Skeletal muscle satellite cell (primary cell): ENCODE data around the gene RBBP8. TPM values are rescaled to one million over a fixed set of nuclear protein-coding genes. Genes with fewer than 3 reads are reported as not detected.
"Not testable (repeated sequence)": the region's sequence is repeated elsewhere in the genome, so short reads cannot be mapped to it uniquely, and the experiment has no call there.

Source experiments
- H3K27me3 ChIP-seq: 2 replicates; pipeline ENCODE4 v1.7.0; 2013; ENCODE audit warnings: low read length; ENCODE audit not compliant: control insufficient read depth, insufficient read depth
- H3K36me3 ChIP-seq: 2 replicates; pipeline ENCODE4 v1.7.0; 2013; ENCODE audit warnings: mild to moderate bottlenecking, control low read depth, low read length; ENCODE audit not compliant: insufficient read depth
- H3K4me1 ChIP-seq: 2 replicates; pipeline ENCODE4 v1.7.0; 2013; ENCODE audit warnings: low read length; ENCODE audit not compliant: control insufficient read depth, insufficient read depth
- H3K4me2 ChIP-seq: 2 replicates; pipeline ENCODE4 v1.7.0; 2013; ENCODE audit warnings: mild to moderate bottlenecking, low read length
- H3K4me3 ChIP-seq: 2 replicates; pipeline ENCODE4 v1.7.0; 2013; ENCODE audit warnings: low read length
- H3K9ac ChIP-seq: 2 replicates; pipeline ENCODE4 v1.7.0; 2013; ENCODE audit warnings: mild to moderate bottlenecking, low read depth, low read length, moderate library complexity
- H3K9me3 ChIP-seq: replicated peaks from 2 replicates; pipeline ENCODE4 v1.7.0; 2013; ENCODE audit warnings: mild to moderate bottlenecking, control low read depth, low read length
- total RNA-seq: library from RNA; depleted of rRNA; stranded (reverse); fragments of >200 nt; gene quantifications from 2 replicates; pipeline ENCODE4 v1.2.3, GENCODE V29; 2012; rRNA removed

RBBP8 gene
- 24.9 and 32.2 TPM in 2 replicates for total RNA-seq

- peak within 1 kb of the TSS; percentile 95 for H3K4me2 ChIP-seq
- peak within 1 kb of the TSS; percentile 98 for H3K9ac ChIP-seq
- peaks cover 3% of the 10 kb centered on the region for H3K4me1 ChIP-seq
- no peaks in the 10 kb centered on the region for H3K9me3 ChIP-seq
- H3K4me3 ChIP-seq: peak within 1 kb of the TSS; percentile 98
- H3K36me3 ChIP-seq: peaks cover 4% of the 10 kb centered on the region
- H3K27me3 ChIP-seq: no peaks in the 10 kb centered on the region
Observed at GRCh38 chr18:22933206-22933965, at the start of gene RBBP8. RBBP8 (plus strand) TSS chr18:22933328; CDS start chr18:22936852, 3,524 bp downstream.

DNA sequence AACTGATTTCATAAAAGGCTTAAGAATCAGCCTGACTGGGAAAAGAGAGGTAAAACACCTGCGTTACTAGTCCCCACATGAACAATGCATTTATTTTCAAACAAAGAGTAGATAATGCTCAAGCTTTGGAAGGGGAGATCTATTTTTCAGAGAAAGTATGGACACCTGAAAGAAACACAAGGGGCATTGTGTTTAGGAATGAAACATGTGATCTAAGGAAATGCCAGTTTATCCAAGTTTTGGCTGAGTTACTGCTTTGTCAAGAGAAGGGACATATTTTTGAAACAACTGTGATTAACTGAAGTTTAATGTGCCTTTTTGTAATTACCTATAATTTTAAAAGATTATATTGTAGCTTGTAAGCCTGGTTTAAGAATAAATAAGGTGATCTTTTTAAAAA, 49.3 kb upstream of the RBBP8 start:
- no peaks in the 10 kb centered on the region for H3K4me1 ChIP-seq
- no peaks in the 10 kb centered on the region for H3K27me3 ChIP-seq
- H3K9ac ChIP-seq: no peak overlapping the region

DNA sequence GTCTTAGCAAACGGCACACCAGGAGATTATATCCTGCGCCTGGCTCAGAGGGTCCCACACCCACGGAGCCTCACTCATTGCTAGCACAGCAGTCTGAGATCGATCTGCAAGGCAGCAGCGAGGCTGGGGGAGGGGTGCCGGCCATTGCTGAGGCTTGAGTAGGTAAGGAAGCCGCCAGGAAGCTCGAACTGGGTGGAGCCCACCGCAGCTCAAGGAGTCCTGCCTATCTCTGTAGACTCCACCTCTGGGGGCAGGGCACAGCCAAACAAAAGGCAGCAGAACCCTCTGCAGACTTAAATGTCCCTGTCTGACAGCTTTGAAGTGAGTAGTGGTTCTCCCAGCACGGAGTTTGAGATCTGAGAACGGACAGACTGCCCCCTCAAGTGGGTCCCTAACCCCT, 47.4 kb upstream of the RBBP8 start:
- H3K9ac ChIP-seq, H3K9me3 ChIP-seq, H3K27me3 ChIP-seq, H3K36me3 ChIP-seq, H3K4me1 ChIP-seq, H3K4me2 ChIP-seq, H3K4me3 ChIP-seq: not testable (repeated sequence)

More for the DNA sequence above, 49.3 kb upstream of the RBBP8 start:
- H3K4me2 ChIP-seq: no peak overlapping the region
- no peaks in the 10 kb centered on the region for H3K9me3 ChIP-seq
- H3K36me3 ChIP-seq: no peaks in the 10 kb centered on the region
- H3K4me3 ChIP-seq: no peak overlapping the region

DNA sequence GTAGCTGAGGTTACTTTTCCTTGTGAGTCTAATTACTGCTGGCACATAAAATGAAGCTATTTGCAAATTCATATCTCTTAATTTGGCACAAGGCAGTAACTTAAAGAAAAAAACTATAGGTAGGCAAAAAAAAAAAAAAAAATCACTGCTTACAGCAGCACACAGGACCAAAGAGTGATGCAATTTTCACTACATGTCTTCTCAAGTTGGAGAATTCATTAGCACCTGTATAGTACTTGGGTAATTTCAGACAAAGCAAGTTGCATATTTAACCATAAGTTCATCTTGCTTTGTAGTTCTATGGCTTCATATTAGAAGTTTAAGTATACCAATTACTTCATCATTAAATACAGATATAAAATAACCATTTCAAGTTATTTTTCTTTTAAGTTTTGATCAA, 33.7 kb upstream of the RBBP8 start:
- Histone ChIP-seq H3K4me3 (no peak overlapping the region), H3K4me2 (no peak overlapping the region), H3K36me3 (no peaks in the 10 kb centered on the region), H3K9ac (no peak overlapping the region), H3K4me1 (no peaks in the 10 kb centered on the region), H3K9me3 (no peaks in the 10 kb centered on the region), H3K27me3 (no peaks in the 10 kb centered on the region)

GRCh38 chr18:22900558-22901238, 32.4 kb upstream of the RBBP8 start:
- H3K9me3 ChIP-seq: no peaks in the 10 kb centered on the region
- no peaks in the 10 kb centered on the region for H3K27me3 ChIP-seq
- no peaks in the 10 kb centered on the region for H3K4me1 ChIP-seq
- no peak overlapping the region for H3K4me2 ChIP-seq
- no peak overlapping the region for H3K9ac ChIP-seq
- H3K36me3 ChIP-seq: no peaks in the 10 kb centered on the region
- H3K4me3 ChIP-seq: no peak overlapping the region

- no peak overlapping the region for H3K4me2 ChIP-seq
- no peaks in the 10 kb centered on the region for H3K27me3 ChIP-seq
- H3K4me3 ChIP-seq: no peak overlapping the region
- no peaks in the 10 kb centered on the region for H3K4me1 ChIP-seq
- H3K9ac ChIP-seq: no peak overlapping the region
- no peaks in the 10 kb centered on the region for H3K9me3 ChIP-seq
- no peaks in the 10 kb centered on the region for H3K36me3 ChIP-seq
Observed at GRCh38 chr18:22902093-22902492, 31.0 kb upstream of the RBBP8 start.

DNA sequence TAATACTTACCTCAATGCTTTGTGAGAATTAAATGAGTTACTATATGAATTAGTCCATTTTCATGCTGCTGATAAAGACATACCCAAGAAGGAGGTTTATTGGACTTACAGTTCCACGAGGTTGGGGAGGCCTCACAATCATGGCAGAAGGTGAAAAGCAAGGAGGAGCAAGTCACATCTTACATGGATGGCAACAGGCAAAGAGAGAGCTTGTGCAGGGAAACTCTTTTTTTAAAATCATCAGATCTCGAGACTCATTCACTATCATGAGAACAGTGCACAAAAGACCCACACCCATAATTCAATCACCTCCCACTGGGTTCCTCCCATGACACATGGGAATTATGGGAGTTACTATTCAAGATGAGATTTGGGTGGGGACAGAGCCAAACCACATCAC, 29.9 kb upstream of the RBBP8 start:
- H3K9me3 ChIP-seq, H3K36me3 ChIP-seq, H3K9ac ChIP-seq, H3K4me3 ChIP-seq, H3K4me2 ChIP-seq, H3K4me1 ChIP-seq, H3K27me3 ChIP-seq: not testable (repeated sequence)

DNA sequence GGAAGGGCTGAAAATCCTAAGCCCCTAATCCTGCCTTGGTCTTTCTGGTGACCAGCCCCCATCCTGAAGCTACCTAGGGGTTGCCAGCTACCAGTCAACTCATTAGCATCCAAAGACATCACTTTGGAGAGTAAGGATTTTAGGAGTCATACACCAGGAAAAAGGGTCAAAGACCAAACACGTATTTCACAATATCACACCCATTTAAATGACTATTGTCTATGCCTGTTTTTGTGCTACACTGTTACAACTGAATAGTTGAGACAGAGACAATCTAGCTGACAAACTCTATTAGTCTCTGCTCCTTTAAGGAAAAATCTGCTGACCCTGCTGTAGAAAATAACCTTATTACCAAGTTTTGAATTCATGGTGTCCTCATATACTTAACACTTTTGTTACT, 21.0 kb upstream of the RBBP8 start:
- no peaks in the 10 kb centered on the region for H3K4me1 ChIP-seq
- no peak overlapping the region for H3K9ac ChIP-seq
- no peaks in the 10 kb centered on the region for H3K36me3 ChIP-seq
- H3K27me3 ChIP-seq: no peaks in the 10 kb centered on the region
- H3K4me3 ChIP-seq: no peak overlapping the region
- H3K4me2 ChIP-seq: no peak overlapping the region
- H3K9me3 ChIP-seq: no peaks in the 10 kb centered on the region

GRCh38 chr18:22912835-22913234, 20.3 kb upstream of the RBBP8 start:
- no peak overlapping the region for H3K4me2 ChIP-seq
- H3K27me3 ChIP-seq: no peaks in the 10 kb centered on the region
- H3K4me1 ChIP-seq: no peaks in the 10 kb centered on the region
- H3K4me3 ChIP-seq: no peak overlapping the region
- no peak overlapping the region for H3K9ac ChIP-seq
- no peaks in the 10 kb centered on the region for H3K36me3 ChIP-seq
- H3K9me3 ChIP-seq: no peaks in the 10 kb centered on the region

DNA sequence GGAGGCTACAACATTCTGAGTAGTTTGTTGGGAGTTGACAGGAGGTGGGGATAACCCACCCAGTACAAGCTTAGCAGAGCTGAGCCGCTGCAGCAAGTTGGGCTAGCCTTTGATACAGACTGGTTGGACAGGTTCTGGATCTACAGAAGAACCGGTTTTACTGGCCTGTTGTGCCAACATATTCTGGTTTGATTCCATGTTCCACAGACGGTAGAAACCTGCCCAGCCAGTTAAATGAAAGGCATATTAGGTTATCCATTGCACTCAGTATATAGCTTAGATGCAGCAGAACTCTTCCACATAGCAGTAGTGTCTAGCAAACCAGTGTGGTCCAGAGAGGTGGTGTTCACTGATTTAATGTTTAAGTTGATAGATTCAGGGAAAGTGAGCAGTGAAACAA, 19.3 kb upstream of the RBBP8 start:
- H3K27me3 ChIP-seq: no peaks in the 10 kb centered on the region
- H3K9me3 ChIP-seq: no peaks in the 10 kb centered on the region
- H3K4me1 ChIP-seq: no peaks in the 10 kb centered on the region
- no peak overlapping the region for H3K4me3 ChIP-seq
- H3K4me2 ChIP-seq: no peak overlapping the region
- no peak overlapping the region for H3K9ac ChIP-seq
- no peaks in the 10 kb centered on the region for H3K36me3 ChIP-seq

GRCh38 chr18:22914633-22915032, 18.5 kb upstream of the RBBP8 start:
- no peak overlapping the region for H3K4me3 ChIP-seq
- H3K4me2 ChIP-seq: no peak overlapping the region
- H3K27me3 ChIP-seq: no peaks in the 10 kb centered on the region
- no peak overlapping the region for H3K9ac ChIP-seq
- no peaks in the 10 kb centered on the region for H3K36me3 ChIP-seq
- no peaks in the 10 kb centered on the region for H3K9me3 ChIP-seq
- no peaks in the 10 kb centered on the region for H3K4me1 ChIP-seq

DNA sequence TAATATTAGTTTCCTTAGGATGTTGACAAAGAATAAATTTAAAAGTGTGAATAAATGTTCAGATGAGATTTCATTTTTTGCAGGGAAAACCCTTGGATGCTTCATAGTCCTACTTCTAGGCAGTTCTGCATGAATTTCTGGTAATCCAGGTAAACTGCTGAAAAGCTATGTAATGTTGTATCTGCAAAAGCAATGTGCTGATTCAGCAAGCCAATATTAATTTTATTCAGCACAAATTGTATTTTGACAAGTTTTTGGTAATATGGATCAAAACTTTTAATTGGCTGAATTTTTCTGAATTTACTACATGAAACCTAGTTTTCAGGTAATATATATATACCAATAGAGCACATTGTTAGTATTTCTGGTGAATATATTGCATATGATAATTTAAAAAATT, 17.8 kb upstream of the RBBP8 start:
- Histone ChIP-seq H3K4me3 (no peak overlapping the region), H3K9ac (no peak overlapping the region), H3K27me3 (no peaks in the 10 kb centered on the region), H3K36me3 (no peaks in the 10 kb centered on the region), H3K4me1 (no peaks in the 10 kb centered on the region), H3K9me3 (no peaks in the 10 kb centered on the region), H3K4me2 (no peak overlapping the region)
